ENCODE measurements around the gene SLC35F2. TPM values are rescaled to one million over a fixed set of nuclear protein-coding genes. Genes with fewer than 3 reads are reported as not detected.

SLC35F2 gene
- total and polyA plus RNA-seq, 2 of the 13 experiments (the other 11 are each of a cell fraction or from before 2014, with no cell fraction given) = 5.8 to 20.3 TPM

- in situ Hi-C loops (cut with HindIII; ENCODE audit: extremely low pct_ligation_motif_present, low pct_unique_long_range_greater_than_20kb) = no loop called here
- ATAC-seq = no peak
Observed at GRCh38 chr11:107810875-107811274, 47.7 kb downstream of the SLC35F2 start.

More at GRCh38 chr11:107810875-107811274, 47.7 kb downstream of the SLC35F2 start:
- Histone ChIP-seq H3K36me3 (replicated peaks in 1 of 2; ENCODE audit: control insufficient read depth in 1 of 2, insufficient read depth in 2 of 2, low read length in 2 of 2) (peaks cover 0 to 4% of the 10 kb centered on the region in 2 experiments; a peak in 2 of 5 replicates), H3K4me2 (ENCODE audit: low read depth, low read length) (no peak overlapping the region), H3K4me1 (ENCODE audit: insufficient read depth, low read length) (peaks cover 11% of the 10 kb centered on the region), H3K4me3 (replicated peaks in 1 of 3; ENCODE audit: insufficient read depth in 1 of 3, low read depth in 2 of 3, low read length in 3 of 3) (no peak overlapping the region), H3K27ac (ENCODE audit: extremely low read length, insufficient read depth, low read length) (no peak overlapping the region), H3K9me3 (ENCODE audit: low read length) (no peaks in the 10 kb centered on the region), H3K9ac (ENCODE audit: insufficient read depth, low read depth, low read length) (no peak overlapping the region), H3K79me2 (ENCODE audit: insufficient read depth, low read length) (no peaks in the 10 kb centered on the region), H3K27me3 (ENCODE audit: control insufficient read depth in 1 of 2, insufficient read depth in 2 of 2, low read length in 2 of 2) (no peaks in the 10 kb centered on the region), H2AFZ (ENCODE audit: low read length) (no peak overlapping the region), H4K20me1 (ENCODE audit: insufficient read depth, low read length) (no peaks in the 10 kb centered on the region)
- TF ChIP-seq GATAD2A (CRISPR knock-in tag; IDR thresholded peaks at IDR 0.05) = no peak
- no peak for TF ChIP-seq ZNF280B (CRISPR knock-in tag; IDR thresholded peaks at IDR 0.05; ENCODE audit: borderline replicate concordance)
- no peak for TF ChIP-seq DDIT3 (CRISPR knock-in tag; IDR thresholded peaks at IDR 0.05)
- TF ChIP-seq SYNCRIP (IDR thresholded peaks at IDR 0.05; ENCODE audit: insufficient read depth, low read depth, low read length) = no peak
- no peak for TF ChIP-seq ZNF740 (CRISPR knock-in tag; IDR thresholded peaks at IDR 0.05)
- TF ChIP-seq CHCHD3 (CRISPR knock-in tag; IDR thresholded peaks at IDR 0.05) = no peak
- no peak for TF ChIP-seq POGK (CRISPR knock-in tag; conservative IDR thresholded peaks at IDR 0.05)
- no peak for TF ChIP-seq MZF1 (CRISPR knock-in tag; IDR thresholded peaks at IDR 0.05; ENCODE audit: borderline replicate concordance)
- no peak for TF ChIP-seq GATAD1 (CRISPR knock-in tag; IDR thresholded peaks at IDR 0.05)
- no peak for TF ChIP-seq ZNF605 (CRISPR knock-in tag; IDR thresholded peaks at IDR 0.05)
- TF ChIP-seq RELA (CRISPR knock-in tag; IDR thresholded peaks at IDR 0.05) = no peak
- TF ChIP-seq PPARG (CRISPR knock-in tag; conservative IDR thresholded peaks at IDR 0.05) = no peak
- TF ChIP-seq HOMEZ (CRISPR knock-in tag; IDR thresholded peaks at IDR 0.05; ENCODE audit: low read depth) = no peak
- TF ChIP-seq ZNF709 (CRISPR knock-in tag; IDR thresholded peaks at IDR 0.05) = no peak
- TF ChIP-seq SP4 (CRISPR knock-in tag; IDR thresholded peaks at IDR 0.05) = no peak
- no peak for TF ChIP-seq MATR3 (CRISPR knock-in tag; IDR thresholded peaks at IDR 0.05)
- no TSS peak for BruUV-seq (replicated peaks)
- FAIRE-seq (no peak), DNase-seq (ENCODE audit: low spot score) (no peak)
- CTCF ChIA-PET (ENCODE audit: low intra/inter-chr PET ratio, low total read pairs) = no interaction called here
- intact Hi-C loops (cut with micrococcal nuclease; ENCODE audit: unreplicated experiment) = no loop called here
- POLR2A ChIA-PET = no interaction called here

All from HepG2 (cell line).